NCI-H2107 (cell line): ENCODE data around the gene LRP1-AS.
"Not testable (repeated sequence)": the region's sequence is repeated elsewhere in the genome, so short reads cannot be mapped to it uniquely, and the experiment has no call there.

Source experiments
- DNase-seq: peaks from one replicate; lab custom pipeline; 2025; lab: John Stamatoyannopoulos, UW

Gene LRP1-AS

DNA sequence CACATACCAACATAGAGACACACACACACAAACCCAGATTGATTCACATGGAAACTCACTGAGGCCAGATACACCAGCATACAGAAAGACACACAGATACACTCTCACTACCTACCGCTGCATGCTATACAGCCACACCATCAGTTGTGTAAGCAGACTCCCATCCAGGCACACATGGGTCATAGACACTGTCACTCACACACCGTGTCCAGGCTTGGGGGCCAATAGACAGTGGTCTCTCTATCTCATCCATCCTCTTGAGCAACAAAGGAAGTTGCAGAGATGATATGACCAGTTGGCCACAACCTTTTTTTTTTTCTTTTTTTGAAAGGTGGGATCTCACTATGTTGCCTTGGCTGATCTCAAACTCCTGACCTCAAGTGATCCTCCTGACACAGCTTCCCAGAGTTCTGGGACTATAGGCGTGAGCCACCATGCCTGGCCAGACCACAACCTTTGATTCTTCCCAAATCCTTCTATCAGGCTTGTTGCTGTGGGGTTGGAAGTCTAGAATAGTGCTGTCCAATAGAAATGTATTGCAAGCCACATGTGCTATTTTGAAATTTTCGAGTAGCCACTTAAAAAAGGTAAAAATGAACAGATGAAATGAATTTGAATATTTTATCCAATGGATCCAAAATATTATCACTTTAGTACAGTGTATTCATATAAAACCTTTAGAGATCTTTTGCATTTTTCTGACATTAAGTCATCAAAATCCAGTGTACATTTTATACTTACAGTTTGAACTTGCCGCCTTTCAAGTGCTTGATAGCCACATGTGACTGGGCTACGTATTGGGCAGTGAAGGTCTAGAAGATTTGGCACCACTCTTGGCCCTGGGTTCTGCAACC, 7.4 kb downstream of the LRP1-AS start:
- DNase-seq: no peak

GRCh38 chr12:57138526-57139272, 8.7 kb downstream of the LRP1-AS start:
- no peak for DNase-seq

DNA sequence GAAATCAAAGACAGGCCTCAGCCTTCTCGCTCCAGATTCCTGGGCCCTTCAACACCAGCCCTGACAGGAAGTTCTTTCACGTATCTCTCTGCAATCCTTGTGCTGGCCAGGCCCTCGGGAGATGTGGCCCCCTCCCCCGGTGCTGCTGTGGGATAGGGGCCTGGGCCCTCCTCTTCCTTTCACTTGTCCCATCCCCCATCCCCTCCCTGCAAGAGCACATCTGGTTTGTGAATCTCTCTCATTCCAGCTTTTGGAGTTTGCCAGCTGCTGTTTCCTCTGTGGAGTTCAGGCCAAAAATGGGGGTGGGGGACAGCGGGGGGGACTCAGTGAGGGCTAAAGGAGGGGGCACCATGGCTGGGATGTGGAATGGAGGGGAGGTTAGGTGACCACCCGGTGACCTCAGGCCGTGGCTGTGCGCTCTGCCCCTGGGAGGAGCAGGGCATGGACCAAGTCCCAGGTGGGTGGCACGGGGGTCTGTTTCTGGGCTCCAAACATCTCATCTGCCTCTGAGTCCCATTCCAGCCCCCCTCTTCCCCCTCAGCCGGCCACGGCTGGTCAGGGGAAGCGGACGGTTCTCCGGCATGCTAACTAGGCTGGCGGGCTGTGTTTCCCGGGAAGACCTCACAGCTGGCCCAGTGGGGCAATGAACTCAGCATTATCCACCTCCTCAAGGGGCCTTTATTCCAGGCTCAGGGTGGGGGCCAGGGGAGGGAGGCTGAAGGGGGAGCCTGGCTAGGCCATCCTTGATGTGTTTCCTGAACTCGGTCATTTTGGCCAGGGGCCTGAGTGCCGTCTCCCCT, 11.7 kb downstream of the LRP1-AS start:
- DNase-seq: no peak

- DNase-seq: no peak
Observed at GRCh38 chr12:57134949-57135348, 12.5 kb downstream of the LRP1-AS start.

- DNase-seq: no peak
Observed at GRCh38 chr12:57133916-57134315, 13.5 kb downstream of the LRP1-AS start.

GRCh38 chr12:57133013-57133569, 14.3 kb downstream of the LRP1-AS start:
- no peak for DNase-seq

DNA sequence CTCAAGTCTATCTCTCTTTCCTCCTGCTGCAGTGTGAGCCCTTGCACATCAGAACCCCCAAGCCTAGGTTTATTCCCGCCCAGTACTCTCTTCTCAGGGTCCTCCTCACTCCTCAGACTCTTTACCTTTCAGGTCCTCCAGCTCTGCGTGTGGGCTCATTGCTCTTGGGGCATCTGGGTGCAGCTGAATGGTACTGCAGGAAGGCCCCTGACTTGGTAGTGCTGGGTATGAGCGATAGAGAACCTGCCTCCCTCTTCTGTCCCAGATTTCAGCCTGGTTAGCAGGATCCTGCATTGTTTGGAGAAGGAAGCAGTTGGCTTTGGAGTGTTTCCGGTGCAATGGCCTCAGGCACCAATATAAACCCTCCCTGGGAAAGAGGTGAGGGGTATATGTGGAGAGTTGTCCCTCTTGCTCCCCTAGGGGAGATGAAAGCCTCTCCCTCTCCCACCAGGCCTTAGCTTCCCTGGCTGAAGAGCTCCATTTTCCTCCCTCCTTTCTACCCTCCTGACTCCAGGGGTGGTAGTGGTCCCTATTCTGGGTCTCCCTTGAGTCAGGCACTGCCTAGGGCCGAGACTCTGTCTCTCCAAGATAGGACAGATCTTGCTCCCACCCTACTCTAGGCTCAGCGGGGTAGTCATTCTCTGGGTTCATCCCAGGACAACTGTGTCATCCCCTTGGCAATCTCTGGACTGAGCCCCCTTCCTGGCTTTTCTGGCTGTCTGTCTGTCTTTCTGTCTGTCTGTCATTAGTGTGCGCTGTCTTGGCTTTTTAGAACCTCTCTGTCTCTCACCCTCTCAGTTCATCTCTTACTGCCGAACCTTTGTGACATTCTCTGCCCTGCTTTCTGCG, 15.3 kb downstream of the LRP1-AS start:
- no peak for DNase-seq

DNA sequence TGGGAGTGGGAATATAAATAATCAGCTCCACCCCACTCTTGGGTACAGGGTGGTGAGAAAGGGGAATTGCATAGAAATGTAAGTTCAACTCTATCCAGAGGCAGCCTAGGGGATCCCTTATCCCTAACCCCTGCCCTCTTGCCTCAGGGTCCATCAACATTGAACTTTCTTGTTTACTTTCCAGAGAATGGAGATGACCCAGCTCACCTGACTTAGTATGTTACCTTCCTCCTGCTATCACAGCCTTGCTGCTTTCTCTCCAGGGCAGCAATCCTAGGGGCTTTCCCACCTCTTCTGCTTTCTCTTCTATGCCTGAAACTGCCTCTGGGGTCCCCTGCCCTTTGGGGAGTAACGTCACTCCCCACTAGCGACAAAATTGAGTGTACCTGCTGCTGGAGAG, 16.5 kb downstream of the LRP1-AS start:
- no peak for DNase-seq

GRCh38 chr12:57129889-57130288, 17.5 kb downstream of the LRP1-AS start:
- DNase-seq: no peak

- no peak for DNase-seq
Observed at GRCh38 chr12:57129321-57129842, 18.0 kb downstream of the LRP1-AS start.

DNA sequence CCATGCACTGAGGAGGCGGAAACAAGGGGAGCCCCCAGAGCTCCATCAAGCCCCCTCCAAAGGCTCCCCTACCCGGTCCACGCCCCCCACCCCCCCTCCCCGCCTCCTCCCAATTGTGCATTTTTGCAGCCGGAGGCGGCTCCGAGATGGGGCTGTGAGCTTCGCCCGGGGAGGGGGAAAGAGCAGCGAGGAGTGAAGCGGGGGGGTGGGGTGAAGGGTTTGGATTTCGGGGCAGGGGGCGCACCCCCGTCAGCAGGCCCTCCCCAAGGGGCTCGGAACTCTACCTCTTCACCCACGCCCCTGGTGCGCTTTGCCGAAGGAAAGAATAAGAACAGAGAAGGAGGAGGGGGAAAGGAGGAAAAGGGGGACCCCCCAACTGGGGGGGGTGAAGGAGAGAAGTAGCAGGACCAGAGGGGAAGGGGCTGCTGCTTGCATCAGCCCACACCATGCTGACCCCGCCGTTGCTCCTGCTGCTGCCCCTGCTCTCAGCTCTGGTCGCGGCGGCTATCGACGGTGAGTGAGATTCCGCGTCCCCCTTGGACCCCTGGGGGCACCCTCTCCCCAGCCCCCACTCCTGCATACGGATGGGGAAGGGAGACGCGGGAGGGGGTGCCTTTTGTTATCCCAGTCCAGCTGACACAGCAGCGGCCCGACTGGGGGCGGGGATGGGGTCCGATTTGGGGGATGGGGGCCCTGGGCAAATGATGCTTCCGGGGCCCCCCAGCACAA, 18.7 kb downstream of the LRP1-AS start:
- DNase-seq: no peak

DNA sequence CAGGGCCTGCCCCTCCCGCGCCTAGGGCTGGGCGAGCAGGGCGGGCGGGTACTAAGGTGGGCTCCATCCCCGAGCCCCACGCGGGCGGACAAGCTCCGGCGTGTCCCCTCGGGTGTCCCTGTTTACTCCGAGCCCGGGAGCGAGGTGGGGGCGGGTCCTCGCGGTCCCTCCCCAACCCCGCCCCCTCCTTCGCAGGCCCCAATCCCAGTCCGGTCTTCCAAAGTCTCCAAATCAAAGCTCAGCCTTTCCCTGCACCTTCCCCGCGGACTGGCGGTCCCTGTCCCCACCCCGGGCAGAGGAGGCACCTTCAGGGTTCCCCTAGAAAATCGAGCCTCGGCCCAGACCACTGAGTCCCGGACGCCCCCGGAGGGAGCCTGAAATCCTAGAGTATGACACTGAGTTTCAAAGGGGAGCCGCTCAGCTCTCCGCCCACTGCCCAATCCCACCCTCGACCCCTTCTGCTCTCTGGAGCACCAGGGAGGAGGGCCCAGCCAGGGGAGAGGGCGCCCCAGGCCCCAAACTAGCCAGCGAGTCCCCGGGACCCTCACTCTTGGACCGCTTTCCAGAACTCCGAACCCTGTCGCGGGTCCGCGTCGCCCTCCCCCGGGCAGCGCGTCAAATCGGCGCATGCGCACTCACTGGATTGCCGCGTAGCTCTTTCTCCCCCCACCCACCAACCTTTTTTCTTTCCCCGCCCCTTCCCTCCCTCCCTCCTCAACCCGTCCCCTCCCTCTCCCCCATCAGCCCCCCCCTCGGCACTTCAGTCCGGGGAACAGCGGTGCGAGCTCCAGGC, 19.5 kb downstream of the LRP1-AS start, which contains the start of gene LRP1:
TSS of gene LRP1 (plus strand) at position 758 of the 793 bp plus-strand sequence. CDS start 482 bp downstream, outside the sequence.
- peak; percentile 86 for DNase-seq

DNA sequence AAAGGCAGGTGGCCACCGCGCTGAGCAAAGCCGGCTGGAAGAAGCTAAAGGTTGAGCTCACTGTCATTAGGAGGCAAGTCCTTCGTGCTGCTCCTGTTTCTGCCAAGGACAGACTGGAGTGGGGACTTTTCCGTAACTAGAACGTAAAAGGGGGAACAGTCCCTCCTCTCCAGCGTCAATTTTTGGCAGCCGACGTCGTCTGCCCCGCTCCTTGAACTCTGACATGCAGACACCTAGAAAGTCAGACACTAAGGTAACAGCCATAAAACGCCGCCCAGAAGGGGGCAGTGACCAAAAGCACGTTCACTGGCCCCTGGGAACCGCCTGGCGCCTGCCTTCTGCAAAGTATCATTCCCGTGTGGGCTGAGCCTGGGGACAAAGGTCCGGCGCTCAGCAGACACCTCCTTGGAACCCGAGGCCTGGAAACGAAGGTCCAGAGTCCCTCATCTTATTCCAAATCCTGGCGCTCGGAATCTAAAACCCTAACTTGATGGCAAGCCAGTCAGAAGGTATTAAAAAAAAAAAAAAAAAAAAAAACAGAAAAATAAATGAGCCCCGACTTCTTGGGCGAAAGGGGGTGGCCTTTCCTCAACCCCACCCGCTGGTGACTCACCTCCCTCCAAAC, 20.2 kb downstream of the LRP1-AS start:
- DNase-seq: no peak

GRCh38 chr12:57126561-57126960, 20.9 kb downstream of the LRP1-AS start:
- no peak for DNase-seq

DNA sequence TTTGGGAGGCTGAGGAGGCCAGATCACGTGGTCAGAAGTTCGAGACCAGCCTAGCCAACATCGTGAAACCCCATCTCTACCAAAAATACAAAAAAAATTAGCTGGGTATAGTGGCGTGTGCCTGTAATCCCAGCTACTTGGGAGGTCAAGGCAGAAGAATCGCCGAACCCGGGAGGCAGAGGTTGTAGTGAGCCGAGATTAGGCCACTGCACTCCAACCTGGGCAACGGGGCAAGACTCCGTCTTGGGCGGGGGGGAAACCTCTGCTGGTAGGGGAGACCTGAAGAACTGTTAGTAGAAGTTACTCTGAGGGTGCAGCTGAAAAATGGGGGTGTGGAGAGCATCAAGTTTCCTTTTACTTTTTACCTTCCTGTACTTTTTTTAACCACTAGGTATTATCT, 21.4 kb downstream of the LRP1-AS start:
- no peak for DNase-seq

GRCh38 chr12:57124261-57124877, 23.1 kb downstream of the LRP1-AS start:
- peak; percentile 68 for DNase-seq

- DNase-seq: no peak
Observed at GRCh38 chr12:57123813-57124212, 23.6 kb downstream of the LRP1-AS start.

GRCh38 chr12:57120718-57121117, 26.7 kb downstream of the LRP1-AS start:
- not testable (repeated sequence) for DNase-seq
